ENCODE results near the gene ATP2A3.

- no peak for TF ChIP-seq CTCF (IDR thresholded peaks at IDR 0.05)
- no peak for TF ChIP-seq POLR2A (IDR thresholded peaks at IDR 0.05)
Observed at GRCh38 chr17:3887804-3888203, 76.4 kb downstream of the ATP2A3 start.
